CD4-positive, alpha-beta T cell treated with Interleukin-6 for 4 hours (primary cell): ENCODE data around the gene PKD1L1.
"Not testable (repeated sequence)": the region's sequence is repeated elsewhere in the genome, so short reads cannot be mapped to it uniquely, and the experiment has no call there.

Experiments
- DNase-seq: peaks from one replicate; pipeline ENCODE4 v3.0.0-alpha.2; 2020; ENCODE audit warnings: mixed read lengths

PKD1L1 gene

DNA sequence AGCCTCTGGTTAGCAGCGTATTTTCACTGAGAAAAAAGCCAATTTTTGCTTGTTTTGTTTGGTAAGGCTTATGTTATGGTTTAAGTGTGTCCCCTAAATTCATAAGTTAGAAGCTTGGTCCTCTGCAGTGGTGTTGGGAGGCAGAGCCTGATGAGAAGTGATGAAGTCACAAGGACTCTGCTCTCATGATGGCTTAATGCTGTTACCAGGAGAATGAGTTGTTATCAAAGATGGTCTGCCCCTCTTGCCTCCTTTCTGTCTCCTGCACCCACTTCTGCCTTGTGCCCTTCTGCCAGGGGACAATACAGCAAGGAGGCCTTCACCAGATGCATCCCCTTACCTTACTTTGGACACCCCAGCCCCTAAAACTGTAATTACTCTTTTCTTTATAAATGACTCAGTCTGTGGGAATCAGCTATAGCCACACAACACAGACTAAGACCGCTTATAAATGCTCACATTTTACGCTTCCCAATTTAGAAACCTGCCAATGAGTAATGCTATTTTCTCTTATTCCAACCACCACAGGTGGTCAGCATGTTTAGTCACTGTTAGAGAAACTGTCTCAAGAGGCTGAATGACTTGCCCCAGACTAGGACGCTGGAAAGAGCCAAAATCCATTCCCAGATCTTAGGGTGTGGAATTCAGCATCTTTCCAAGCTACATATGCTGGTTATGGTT is 6.1 kb upstream of the PKD1L1 start:
- no peak for DNase-seq

- DNase-seq, result no peak
Measured at GRCh38 chr7:47953822-47954221, 5.6 kb upstream of the PKD1L1 start.

GRCh38 chr7:47952224-47952623 is 4.0 kb upstream of the PKD1L1 start:
- DNase-seq, result no peak

DNA sequence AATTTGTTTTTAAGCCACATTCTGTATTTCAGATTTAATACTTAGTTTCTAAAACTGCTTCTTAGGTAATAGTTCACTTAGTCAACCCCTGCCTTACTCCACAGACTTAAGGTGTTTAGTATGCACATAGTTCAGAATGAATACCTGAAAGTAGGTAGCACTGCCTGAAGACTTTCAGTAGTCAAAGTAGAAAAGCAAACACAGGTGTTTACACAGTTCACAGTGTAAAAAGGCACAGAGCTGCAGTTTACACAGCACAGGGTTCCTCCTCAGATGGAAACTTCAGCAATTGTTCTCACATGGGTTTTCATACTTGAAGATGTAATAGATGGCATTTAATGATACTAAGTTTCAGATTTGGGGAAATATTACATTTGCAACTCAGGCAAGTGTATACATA is 3.1 kb upstream of the PKD1L1 start:
- no peak for DNase-seq

DNA sequence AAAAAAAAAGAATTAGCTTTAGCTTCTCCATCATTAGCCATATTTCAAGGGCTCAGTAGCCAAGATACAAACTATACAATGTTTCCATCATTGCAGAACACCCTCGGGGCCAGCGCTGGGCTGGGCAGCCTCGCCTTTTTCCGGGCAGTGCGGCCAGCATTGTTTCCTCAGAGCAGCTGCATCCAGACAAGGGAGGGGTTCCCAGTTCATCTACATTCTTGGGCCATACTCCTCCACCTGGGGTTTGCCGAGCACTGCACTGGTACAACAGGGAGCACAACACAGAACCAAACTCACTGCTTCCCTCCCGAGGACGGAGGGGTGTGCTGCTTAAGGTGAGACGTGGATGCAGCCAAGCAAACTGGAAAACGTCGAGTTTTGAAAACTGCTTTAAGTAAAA is 2.4 kb upstream of the PKD1L1 start:
- DNase-seq, result no peak

DNA sequence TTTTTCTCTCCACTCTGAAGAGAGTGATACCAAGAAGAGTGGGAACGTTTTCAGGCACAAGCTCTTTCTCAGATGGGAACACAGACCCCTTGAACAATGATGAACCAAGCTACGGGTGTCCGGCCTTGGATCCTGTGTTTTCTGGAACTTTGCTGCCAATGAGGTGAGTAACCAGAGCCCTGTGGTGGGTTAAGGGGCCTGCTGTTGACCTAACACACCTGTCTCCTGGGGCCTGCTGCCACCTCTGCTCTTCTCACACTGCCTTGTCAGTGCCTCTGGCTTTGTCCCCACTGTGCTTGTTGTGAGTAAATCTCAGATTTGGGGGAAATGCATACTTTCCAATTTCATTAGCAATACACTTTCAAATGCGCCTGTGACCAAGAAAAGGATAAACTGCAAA is 1.4 kb upstream of the PKD1L1 start:
- no peak for DNase-seq

DNA sequence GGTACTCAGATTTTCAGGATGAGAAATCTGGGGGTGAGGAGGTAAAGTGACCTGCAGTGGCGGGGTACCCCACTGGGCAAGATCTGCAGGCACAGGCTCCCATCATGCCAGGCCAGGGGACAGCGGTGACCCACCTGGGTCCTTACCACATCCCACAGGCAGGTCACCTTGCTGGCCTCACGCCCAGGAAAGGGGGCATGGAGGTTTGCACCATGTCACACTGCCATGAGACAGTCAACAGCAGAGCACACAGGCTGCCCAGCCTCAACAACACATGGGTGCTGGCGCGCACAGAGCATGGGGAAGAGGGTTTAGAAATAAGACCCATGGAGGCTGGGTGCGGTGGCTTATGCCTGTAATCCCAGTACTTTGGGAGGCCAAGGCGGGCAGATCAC is 914 bp downstream of the PKD1L1 start:
- DNase-seq, result no peak

GRCh38 chr7:47946581-47947354 is 1.5 kb downstream of the PKD1L1 start:
- DNase-seq, result no peak

- DNase-seq, result peak; percentile 81
Measured at GRCh38 chr7:47945261-47946015, 2.8 kb downstream of the PKD1L1 start.

GRCh38 chr7:47944536-47945260 is 3.6 kb downstream of the PKD1L1 start:
- no peak for DNase-seq

DNA sequence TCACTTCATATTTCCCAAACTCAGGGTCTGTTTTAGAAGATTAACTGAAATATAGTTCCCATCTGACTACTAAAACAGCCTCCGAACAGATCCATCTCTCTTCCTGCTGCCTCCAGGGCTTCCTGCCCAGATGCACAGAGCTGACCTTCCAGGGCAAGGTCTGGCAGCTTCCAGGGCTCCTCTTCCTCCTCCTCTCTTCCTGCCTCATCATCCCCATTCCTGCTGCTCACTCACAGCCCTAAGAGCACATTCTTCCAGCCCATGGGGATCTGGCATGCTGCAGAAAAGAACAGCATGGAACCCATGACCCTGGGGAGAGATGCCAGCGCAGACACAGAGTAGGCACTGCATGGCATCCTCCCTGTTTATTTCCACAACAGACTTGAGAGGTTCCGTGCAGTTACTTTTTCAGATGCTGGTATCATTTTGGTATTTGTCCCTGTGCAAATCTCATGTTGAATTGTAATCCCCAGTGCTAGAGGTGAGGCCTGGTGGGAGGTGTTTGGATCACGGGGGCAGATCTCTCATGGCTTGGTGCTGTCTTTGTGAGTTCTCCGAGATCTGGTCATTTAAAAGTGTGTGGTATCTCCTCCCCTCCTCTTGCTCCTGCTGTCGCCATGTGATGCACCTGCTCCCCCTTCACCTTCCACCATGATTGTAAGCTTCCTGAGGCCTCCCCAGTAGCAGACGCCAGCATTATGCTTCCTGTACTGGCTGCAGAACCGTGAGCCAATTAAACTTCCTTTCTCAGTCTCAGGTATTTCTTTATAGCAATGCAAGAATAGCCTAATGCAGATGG is 4.4 kb downstream of the PKD1L1 start:
- DNase-seq, result no peak

DNA sequence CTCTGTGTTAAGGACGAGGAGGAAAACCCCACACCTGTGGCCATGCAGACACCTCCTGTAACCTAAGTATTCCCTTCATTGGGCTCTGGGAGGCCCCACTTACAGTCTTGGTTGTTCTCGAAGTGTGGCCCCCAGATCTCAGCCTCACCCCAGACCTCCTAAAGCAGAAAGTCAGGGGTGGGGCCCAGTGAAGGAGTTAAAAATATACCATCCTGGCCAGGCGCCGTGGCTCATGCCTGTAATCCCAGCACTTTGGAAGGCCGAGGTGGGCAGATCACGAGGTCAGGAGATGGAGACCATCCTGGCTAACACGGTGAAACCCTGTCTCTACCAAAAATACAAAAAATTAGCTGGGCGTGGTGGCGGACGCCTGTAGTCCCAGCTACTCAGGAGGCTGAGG is 5.6 kb downstream of the PKD1L1 start:
- DNase-seq, result not testable (repeated sequence)

GRCh38 chr7:47942132-47942531 is 6.1 kb downstream of the PKD1L1 start:
- DNase-seq, result no peak

GRCh38 chr7:47941136-47941844 is 7.0 kb downstream of the PKD1L1 start:
- no peak for DNase-seq

- no peak for DNase-seq
Measured at GRCh38 chr7:47940088-47941013, 7.9 kb downstream of the PKD1L1 start.

- no peak for DNase-seq
Measured at GRCh38 chr7:47939425-47940036, 8.7 kb downstream of the PKD1L1 start.

DNA sequence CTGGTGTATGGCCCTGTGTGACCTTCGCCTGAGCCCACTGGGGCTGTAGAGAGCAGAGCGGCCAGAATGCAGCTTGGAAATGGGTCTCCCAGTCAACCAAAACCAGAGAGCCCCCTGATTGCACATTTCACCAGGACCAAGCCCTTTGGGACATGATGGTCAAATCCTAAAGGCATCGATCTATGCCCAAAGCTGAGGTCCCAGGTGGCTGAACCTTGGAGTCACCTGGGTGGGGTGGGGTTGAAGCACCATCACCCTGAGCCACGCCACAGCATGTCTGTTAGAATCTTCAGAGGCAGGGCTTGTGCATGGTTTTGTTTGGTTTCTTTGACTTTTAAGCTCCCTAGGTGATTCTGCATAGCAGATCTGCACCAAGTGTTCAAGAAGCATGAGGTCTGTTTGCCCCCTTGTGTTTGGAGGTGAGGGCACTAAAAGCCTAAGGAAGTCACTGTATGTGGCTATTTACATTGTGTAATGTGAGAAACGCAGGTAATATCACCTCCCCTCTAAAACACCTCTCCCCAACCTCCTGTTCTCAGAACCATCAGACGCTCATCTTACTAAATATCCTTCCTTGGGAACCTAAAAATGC is 9.6 kb downstream of the PKD1L1 start:
- no peak for DNase-seq

- no peak for DNase-seq
Measured at GRCh38 chr7:47937711-47938573, 10.3 kb downstream of the PKD1L1 start.
